GM21619 (cell line): ENCODE measurements around the gene DHX35.

Experiments
- ATAC-seq: cut with Tn5 transposase; IDR thresholded peaks from one replicate; pipeline ENCODE4 v1.9.1; 2021; ENCODE audit not compliant: unreplicated experiment

DHX35 gene

DNA sequence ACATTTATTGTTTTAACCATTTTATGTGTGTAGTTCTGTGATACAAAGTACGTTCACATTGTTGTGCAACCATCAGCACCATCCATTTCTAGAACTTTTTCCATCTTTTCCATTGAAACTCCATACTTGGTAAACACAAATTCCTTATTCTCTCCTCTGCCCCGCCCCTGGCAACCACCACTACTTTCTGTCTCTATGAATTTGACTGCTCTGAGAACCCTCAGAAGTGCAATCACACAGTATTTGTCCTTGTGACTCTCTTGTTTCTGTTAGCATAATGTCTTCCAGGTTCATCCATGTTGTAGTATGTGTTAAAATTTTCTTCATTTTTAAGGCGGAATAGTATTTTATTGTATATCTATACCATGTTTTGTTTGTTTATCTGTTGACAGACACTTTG lies 56.9 kb downstream of the DHX35 start:
- ATAC-seq, result no peak

- peak; percentile 83 for ATAC-seq
Observed at GRCh38 chr20:39019805-39020325, 57.7 kb downstream of the DHX35 start.

GRCh38 chr20:39021748-39022147 lies 59.6 kb downstream of the DHX35 start:
- ATAC-seq, result no peak

GRCh38 chr20:39025883-39026282 lies 63.7 kb downstream of the DHX35 start:
- no peak for ATAC-seq

GRCh38 chr20:39029364-39029763 lies 67.2 kb downstream of the DHX35 start:
- no peak for ATAC-seq

- ATAC-seq, result no peak
Observed at GRCh38 chr20:39032997-39033396, 70.9 kb downstream of the DHX35 start.

- no peak for ATAC-seq
Observed at GRCh38 chr20:39036011-39036410, 73.9 kb downstream of the DHX35 start.

DNA sequence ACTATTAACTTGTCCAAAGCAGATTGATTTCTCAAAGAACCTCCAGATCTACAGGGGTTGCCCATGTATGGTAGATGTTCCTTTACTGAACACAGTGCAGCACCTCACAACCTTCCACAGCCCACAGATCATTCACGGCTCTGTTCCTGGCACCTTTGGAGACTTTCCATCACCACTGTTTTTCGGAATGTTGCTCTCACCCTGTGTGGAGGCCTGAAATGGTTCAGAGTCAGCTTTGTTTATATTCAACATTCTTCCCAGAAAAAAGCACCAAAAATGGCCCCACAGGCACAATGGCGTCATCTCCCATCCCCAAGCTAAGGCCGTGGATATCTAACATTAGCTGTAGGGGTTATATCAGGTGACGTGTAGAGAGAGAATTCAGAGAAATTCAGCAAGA lies 74.7 kb downstream of the DHX35 start:
- ATAC-seq, result no peak

DNA sequence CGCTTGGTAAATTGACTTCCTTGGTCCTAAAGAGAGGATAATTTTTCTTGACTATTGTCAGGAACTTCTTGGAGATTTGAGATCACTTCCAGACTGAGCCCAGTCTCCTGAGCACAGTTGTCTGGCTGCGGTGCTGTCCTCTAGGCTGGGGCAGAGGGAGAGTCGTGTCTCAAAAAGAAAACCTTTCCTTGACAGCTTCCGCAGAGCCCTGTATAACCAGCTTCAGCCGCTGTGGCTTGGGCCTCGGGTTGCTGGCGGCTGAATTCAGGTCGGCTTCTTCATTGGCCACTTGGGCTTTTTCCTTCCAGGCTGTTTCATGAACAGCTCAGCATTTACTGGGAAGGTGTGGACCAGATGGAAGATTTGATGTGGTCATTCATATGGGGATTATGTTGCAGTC lies 75.9 kb downstream of the DHX35 start:
- ATAC-seq, result no peak

- no peak for ATAC-seq
Observed at GRCh38 chr20:39038495-39038894, 76.4 kb downstream of the DHX35 start.

GRCh38 chr20:39039261-39039660 lies 77.1 kb downstream of the DHX35 start:
- no peak for ATAC-seq

DNA sequence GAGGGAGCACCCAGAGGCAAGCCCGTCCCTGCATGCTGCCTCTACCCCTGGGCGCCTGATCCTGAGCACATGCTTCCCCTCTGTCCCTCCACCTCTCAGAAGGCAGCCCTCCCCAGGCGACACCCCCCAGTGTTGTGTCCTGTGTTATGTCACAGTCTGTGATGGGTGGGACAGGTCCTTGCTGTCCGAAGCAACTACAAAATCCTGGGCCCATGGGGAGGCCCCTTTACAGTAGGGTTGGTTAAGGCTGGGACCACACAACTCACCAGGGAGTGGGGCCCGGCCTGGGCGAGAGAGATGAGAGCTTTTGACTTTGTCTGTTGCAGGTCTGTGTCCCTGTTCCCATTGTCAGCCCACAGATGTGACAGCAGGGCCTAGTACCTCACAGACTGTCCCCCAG lies 78.0 kb downstream of the DHX35 start:
- ATAC-seq, result no peak

DNA sequence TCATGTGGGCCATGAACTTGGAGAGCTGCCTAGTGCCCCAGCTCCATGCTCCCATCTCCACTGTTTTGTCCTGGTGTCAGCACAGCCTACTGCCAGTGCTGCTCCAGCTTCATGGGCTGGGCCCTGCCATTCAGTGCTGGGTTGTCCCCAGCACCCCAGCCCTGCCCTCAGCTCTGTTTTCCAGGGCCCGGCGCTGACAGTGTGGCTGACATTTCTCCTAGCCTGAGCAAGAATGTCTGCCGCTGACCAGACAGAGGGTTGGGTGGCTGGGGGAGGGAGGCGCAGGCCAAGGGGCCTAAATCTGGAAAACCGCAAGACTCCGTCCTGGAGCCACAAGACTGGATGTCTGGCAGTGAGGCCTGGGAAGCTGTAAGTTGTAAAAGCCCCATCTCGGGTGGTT lies 78.9 kb downstream of the DHX35 start:
- ATAC-seq, result no peak

GRCh38 chr20:39042279-39043150 lies 80.4 kb downstream of the DHX35 start:
- ATAC-seq, result no peak

DNA sequence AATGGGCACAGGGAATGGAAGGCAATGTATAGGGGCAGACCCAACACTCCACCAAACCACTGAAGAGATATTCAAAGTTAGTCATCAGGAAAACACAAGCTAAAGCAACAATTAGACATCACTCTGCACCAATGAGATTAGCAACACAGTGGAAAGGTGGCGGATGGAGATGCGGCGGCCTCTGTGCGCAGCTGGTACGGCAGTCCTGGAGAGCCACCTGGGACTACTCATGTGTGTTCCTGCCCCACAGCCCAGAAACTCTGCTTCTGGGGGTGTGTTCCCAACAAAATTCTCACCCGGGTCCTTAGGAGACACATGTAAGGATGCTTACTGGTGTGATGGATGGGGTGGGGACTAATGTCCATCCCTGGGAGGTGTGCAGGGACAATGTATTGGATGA lies 82.4 kb downstream of the DHX35 start:
- ATAC-seq, result no peak

DNA sequence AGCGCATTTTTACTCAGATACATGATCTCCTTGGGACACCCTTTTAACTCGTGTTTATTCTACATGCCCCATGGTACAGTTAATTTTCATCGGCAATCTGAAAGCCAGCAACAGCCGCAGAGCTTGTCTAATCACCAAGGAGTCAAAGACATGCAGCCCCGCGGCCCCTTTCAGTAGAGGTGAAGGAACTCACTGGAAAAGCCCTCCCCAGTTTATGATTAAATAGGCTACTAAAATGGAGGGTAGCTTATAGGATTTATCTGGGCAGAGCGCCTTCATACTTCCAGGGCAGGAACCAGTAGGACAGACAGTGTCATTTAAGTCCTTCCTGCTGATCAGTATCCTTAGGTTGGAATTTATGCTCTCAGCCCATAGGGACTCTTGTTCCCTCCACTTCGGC lies 83.5 kb downstream of the DHX35 start:
- ATAC-seq, result no peak

- ATAC-seq, result no peak
Observed at GRCh38 chr20:39047417-39047985, 85.4 kb downstream of the DHX35 start.

DNA sequence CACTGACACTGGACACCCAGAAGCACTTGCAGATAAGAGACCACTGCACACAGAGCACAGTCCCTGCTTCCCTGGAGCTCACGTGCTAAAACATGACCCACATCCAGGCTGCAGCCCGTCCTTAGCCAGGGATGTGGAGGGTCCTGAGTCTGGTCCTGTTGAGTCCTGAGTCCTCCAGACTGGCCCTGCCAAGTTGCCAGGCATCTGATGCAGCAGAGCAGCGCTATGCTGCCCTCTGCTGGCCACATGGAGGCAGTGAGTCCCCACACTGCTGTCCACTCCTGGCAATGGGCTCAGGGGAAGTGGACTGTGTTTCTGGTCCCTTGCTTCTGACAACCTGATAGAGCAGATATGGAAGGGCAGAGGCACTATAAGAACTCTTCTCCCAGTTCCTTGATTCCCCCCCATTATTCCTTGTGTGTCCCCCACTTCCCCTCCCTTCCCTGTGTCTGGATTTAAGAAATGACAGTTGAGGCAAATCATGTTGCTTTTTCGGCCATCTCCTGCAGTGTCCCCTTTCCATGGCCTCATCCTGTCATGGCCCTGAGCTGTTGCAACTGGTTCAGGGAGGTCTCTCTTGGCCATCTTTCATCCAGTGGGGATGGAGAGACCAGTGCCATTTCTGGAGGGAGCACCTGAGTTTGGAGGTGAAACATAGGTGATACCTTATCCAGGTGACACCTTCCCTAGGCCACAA lies 86.0 kb downstream of the DHX35 start:
- ATAC-seq, result no peak

- ATAC-seq, result no peak
Observed at GRCh38 chr20:39049148-39049547, 87.0 kb downstream of the DHX35 start.

GRCh38 chr20:39049684-39050554 lies 87.8 kb downstream of the DHX35 start:
- ATAC-seq, result peak; percentile 77

- ATAC-seq, result no peak
Observed at GRCh38 chr20:39050555-39050902, 88.4 kb downstream of the DHX35 start.
